ENCODE data around the gene TARS1.

Gene TARS1

GRCh38 chr5:33420946-33421345, 19.8 kb upstream of the TARS1 start:
- H3K27me3 Mint-ChIP-seq (ENCODE audit: low read depth, poor library complexity): peaks cover 12% of the 10 kb centered on the region
- DNase-seq: no peak
- no peaks in the 10 kb centered on the region for H3K36me3 Mint-ChIP-seq (ENCODE audit: low read depth)
- H3K9me3 Mint-ChIP-seq: no peaks in the 10 kb centered on the region
- no peak overlapping the region for H3K27ac Mint-ChIP-seq
- no peaks in the 10 kb centered on the region for H3K4me1 Mint-ChIP-seq
- no peak for TF ChIP-seq CTCF (IDR thresholded peaks at IDR 0.05)
- no peak overlapping the region for H3K4me3 Mint-ChIP-seq

GRCh38 chr5:33422191-33422590, 18.6 kb upstream of the TARS1 start:
- H3K4me3 Mint-ChIP-seq: no peak overlapping the region
- H3K36me3 Mint-ChIP-seq (ENCODE audit: low read depth): no peaks in the 10 kb centered on the region
- H3K9me3 Mint-ChIP-seq: peaks cover 6% of the 10 kb centered on the region
- H3K4me1 Mint-ChIP-seq: no peaks in the 10 kb centered on the region
- no peak for TF ChIP-seq CTCF (IDR thresholded peaks at IDR 0.05)
- peaks cover 7% of the 10 kb centered on the region for H3K27me3 Mint-ChIP-seq (ENCODE audit: low read depth, poor library complexity)
- no peak for DNase-seq
- no peak overlapping the region for H3K27ac Mint-ChIP-seq

GRCh38 chr5:33423018-33423630, 17.6 kb upstream of the TARS1 start:
- Mint-ChIP-seq H3K27me3 (ENCODE audit: low read depth, poor library complexity) (peaks cover 7% of the 10 kb centered on the region), H3K9me3 (peaks cover 12% of the 10 kb centered on the region), H3K4me1 (no peaks in the 10 kb centered on the region), H3K27ac (no peak overlapping the region), H3K4me3 (no peak overlapping the region), H3K36me3 (ENCODE audit: low read depth) (no peaks in the 10 kb centered on the region)
- DNase-seq: no peak
- peak; percentile 49 for TF ChIP-seq CTCF (IDR thresholded peaks at IDR 0.05)

- DNase-seq: no peak
- no peaks in the 10 kb centered on the region for H3K36me3 Mint-ChIP-seq (ENCODE audit: low read depth)
- no peak overlapping the region for H3K27ac Mint-ChIP-seq
These were observed 15.5 kb upstream of the TARS1 start for GRCh38 chr5:33425314-33425713.

GRCh38 chr5:33430983-33431382, 9.8 kb upstream of the TARS1 start:
- Mint-ChIP-seq H3K4me3 (no peak overlapping the region), H3K27ac (no peak overlapping the region)

More at GRCh38 chr5:33425314-33425713, 15.5 kb upstream of the TARS1 start:
- H3K4me3 Mint-ChIP-seq: no peak overlapping the region
- peaks cover 27% of the 10 kb centered on the region for H3K9me3 Mint-ChIP-seq
- no peaks in the 10 kb centered on the region for H3K4me1 Mint-ChIP-seq
- peaks cover 4% of the 10 kb centered on the region for H3K27me3 Mint-ChIP-seq (ENCODE audit: low read depth, poor library complexity)
- no peak for TF ChIP-seq CTCF (IDR thresholded peaks at IDR 0.05)

More at GRCh38 chr5:33430983-33431382, 9.8 kb upstream of the TARS1 start:
- peaks cover 2% of the 10 kb centered on the region for H3K27me3 Mint-ChIP-seq (ENCODE audit: low read depth, poor library complexity)
- no peaks in the 10 kb centered on the region for H3K36me3 Mint-ChIP-seq (ENCODE audit: low read depth)
- H3K9me3 Mint-ChIP-seq: peaks cover 34% of the 10 kb centered on the region
- DNase-seq: no peak
- H3K4me1 Mint-ChIP-seq: no peaks in the 10 kb centered on the region
- TF ChIP-seq CTCF (IDR thresholded peaks at IDR 0.05): no peak

All from nephron progenitor cell (in vitro differentiated cells).